SK-N-SH (cell line): ENCODE measurements around the gene FBXO34. TPM values are rescaled to one million over a fixed set of nuclear protein-coding genes. Genes with fewer than 3 reads are reported as not detected.

Source experiments
- CTCF ChIA-PET: fragments of 300-600, 350-600 bp; formaldehyde crosslinking; extraction: SDS; loops from one replicate; lab custom pipeline; 2021; lab: Yijun Ruan, JAX
- POLR2A ChIA-PET: fragments of 350-600 bp; sonication (Branson Sonifier 250); formaldehyde crosslinking; extraction: SDS; loops from one replicate; lab custom pipeline; 2020; ENCODE audit warnings: antibody characterized with exemption, inconsistent platforms; lab: Yijun Ruan, JAX
- DNase-seq: peaks from one replicate; pipeline ENCODE4 v3.0.0; 2012
- H2AFZ ChIP-seq: fragments of 200-600 bp; sonication (generic); 2 replicates; pipeline ENCODE4 v1.8.1; 2016; ENCODE audit warnings: antibody characterized with exemption, mild to moderate bottlenecking, low read depth
- H3F3A ChIP-seq: fragments of 200-600 bp; sonication (generic); replicated peaks from 2 replicates; pipeline ENCODE3; 2016; ENCODE audit warnings: antibody characterized with exemption, mild to moderate bottlenecking; ENCODE audit not compliant: insufficient read depth
- H3K27ac ChIP-seq, 2 experiments: fragments of 200-500 bp in 1 of 2; fragments of 200-600 bp in 1 of 2; sonication (Bioruptor generic) in 1 of 2; sonication (generic), shearing (Covaris generic) in 1 of 2; 2 replicates each; pipeline versions ENCODE4 v1.5.1 to v1.6.1; 2014 to 2016; ENCODE audit warnings: low read depth in 2 of 2, inconsistent platforms in 1 of 2, low read length in 1 of 2, mild to moderate bottlenecking in 1 of 2, mixed read lengths in 1 of 2
- H3K27me3 ChIP-seq: fragments of 200-600 bp; sonication (generic), shearing (Covaris generic); 2 replicates; pipeline ENCODE4 v1.6.1; 2016; ENCODE audit warnings: mixed run types; ENCODE audit not compliant: insufficient read depth
- H3K36me3 ChIP-seq, 2 experiments: fragments of 200-500 bp in 1 of 2; fragments of 200-600 bp in 1 of 2; sonication (Bioruptor generic) in 1 of 2; sonication (generic) in 1 of 2; replicated peaks in 1 of 2; 2 replicates each; pipeline versions ENCODE3 to v1.5.1; 2014 to 2016; ENCODE audit warnings: low read length in 1 of 2, mild to moderate bottlenecking in 1 of 2; ENCODE audit not compliant: insufficient read depth in 2 of 2, control insufficient read depth in 1 of 2
- H3K4me1 ChIP-seq, 2 experiments: fragments of 200-500 bp in 1 of 2; fragments of 200-600 bp in 1 of 2; sonication (Bioruptor generic) in 1 of 2; sonication (generic), shearing (Covaris generic) in 1 of 2; 2 replicates each; pipeline versions ENCODE4 v1.5.1 to v1.6.1; 2014 to 2016; ENCODE audit warnings: low read depth in 1 of 2, low read length in 1 of 2, mixed run types in 1 of 2; ENCODE audit not compliant: insufficient read depth in 2 of 2, control insufficient read depth in 1 of 2
- H3K4me2 ChIP-seq: fragments of 200-600 bp; sonication (generic), shearing (Covaris generic); 2 replicates; pipeline ENCODE4 v1.6.1; 2017; ENCODE audit warnings: mixed run types
- H3K4me3 ChIP-seq, 2 experiments: fragments of 200-500 bp in 1 of 2; fragments of 200-600 bp in 1 of 2; sonication (Bioruptor generic) in 1 of 2; sonication (generic), shearing (Covaris generic) in 1 of 2; 2 replicates each; pipeline versions ENCODE4 v1.5.1 to v1.8.1; 2014 to 2016; ENCODE audit warnings: low read depth in 2 of 2, inconsistent platforms in 1 of 2, low read length in 1 of 2, mild to moderate bottlenecking in 1 of 2, mixed read lengths in 1 of 2, moderate library complexity in 1 of 2
- H3K79me2 ChIP-seq: fragments of 200-600 bp; sonication (generic); 2 replicates; pipeline ENCODE4 v1.8.1; 2017; ENCODE audit warnings: mild to moderate bottlenecking; ENCODE audit not compliant: insufficient read depth
- H3K9ac ChIP-seq: fragments of 200-600 bp; sonication (generic); 2 replicates; pipeline ENCODE4 v1.6.1; 2017; ENCODE audit warnings: mixed run types
- H3K9me2 ChIP-seq: fragments of 200-600 bp; sonication (generic); 2 replicates; pipeline ENCODE4 v1.6.1; 2017; ENCODE audit warnings: mixed run types
- H3K9me3 ChIP-seq: fragments of 200-600 bp; sonication (generic); 2 replicates; pipeline ENCODE4 v1.6.1; 2017; ENCODE audit warnings: mixed run types, mild to moderate bottlenecking, moderate library complexity
- H4K20me1 ChIP-seq: fragments of 200-600 bp; sonication (generic); 2 replicates; pipeline ENCODE4 v1.6.1; 2017; ENCODE audit warnings: mild to moderate bottlenecking, mixed run types; ENCODE audit not compliant: insufficient read depth
- EZH2phosphoT487 ChIP-seq: fragments of 200-600 bp; sonication (generic); IDR thresholded peaks from 2 replicates; pipeline ENCODE4 v1.6.1; 2017; ENCODE audit warnings: low read depth, mixed run types, mild to moderate bottlenecking, antibody characterized with exemption, moderate library complexity, borderline replicate concordance
- FOXM1 ChIP-seq: IDR thresholded peaks from 2 replicates; pipeline ENCODE4 v1.4.0; 2012; ENCODE audit warnings: low read depth, mild to moderate bottlenecking
- IRF3 ChIP-seq: fragments of 150-350 bp; IDR thresholded peaks from 2 replicates; pipeline ENCODE4 v1.6.1; 2016; ENCODE audit warnings: mild to moderate bottlenecking, low read depth, low read length
- JUND ChIP-seq: IDR thresholded peaks from 2 replicates; pipeline ENCODE4 v1.4.0; 2012
- MEF2A ChIP-seq: IDR thresholded peaks from 2 replicates; pipeline ENCODE4 v1.4.0; 2012; ENCODE audit warnings: low read depth, borderline replicate concordance
- RFX5 ChIP-seq: IDR thresholded peaks from 2 replicates; pipeline ENCODE4 v1.6.1; 2012; ENCODE audit warnings: mild to moderate bottlenecking, improper control_type of control experiment, low read length
- SIN3A ChIP-seq: IDR thresholded peaks from 2 replicates; pipeline ENCODE4 v1.6.1; 2012; ENCODE audit warnings: low read depth, mild to moderate bottlenecking, low read length, moderate library complexity, borderline replicate concordance
- SMC3 ChIP-seq: IDR thresholded peaks from 2 replicates; pipeline ENCODE4 v1.6.1; 2012; ENCODE audit warnings: low read depth, low read length, improper control_type of control experiment
- TEAD4 ChIP-seq: IDR thresholded peaks from 2 replicates; pipeline ENCODE4 v1.4.0; 2012; ENCODE audit warnings: mild to moderate bottlenecking, borderline replicate concordance; ENCODE audit not compliant: insufficient read depth
- USF1 ChIP-seq: IDR thresholded peaks from 2 replicates; pipeline ENCODE4 v1.4.0; 2012; ENCODE audit warnings: low read depth, borderline replicate concordance
- USF2 ChIP-seq: fragments of 150-350 bp; IDR thresholded peaks from 2 replicates; pipeline ENCODE4 v1.6.1; 2017; ENCODE audit warnings: antibody characterized with exemption, low read length, low read depth, borderline replicate concordance
- WGBS: methylation state at CpG from one replicate; pipeline ENCODE4 v1.1.6; 2017; ENCODE audit warnings: low lambda C conversion rate; 5-methylcytosine and 5-hydroxymethylcytosine counted together
- polyA plus RNA-seq, 3 experiments: library from polyadenylated mRNA; depleted of rRNA; stranded (reverse); fragments of >200 nt; gene quantifications; 2 replicates each; pipeline ENCODE4 v1.2.3, GENCODE V29; 2012

Gene FBXO34
- polyA plus RNA-seq, 1 of the 3 experiments (the other 2 are of a cell fraction): 10.0 TPM

DNA sequence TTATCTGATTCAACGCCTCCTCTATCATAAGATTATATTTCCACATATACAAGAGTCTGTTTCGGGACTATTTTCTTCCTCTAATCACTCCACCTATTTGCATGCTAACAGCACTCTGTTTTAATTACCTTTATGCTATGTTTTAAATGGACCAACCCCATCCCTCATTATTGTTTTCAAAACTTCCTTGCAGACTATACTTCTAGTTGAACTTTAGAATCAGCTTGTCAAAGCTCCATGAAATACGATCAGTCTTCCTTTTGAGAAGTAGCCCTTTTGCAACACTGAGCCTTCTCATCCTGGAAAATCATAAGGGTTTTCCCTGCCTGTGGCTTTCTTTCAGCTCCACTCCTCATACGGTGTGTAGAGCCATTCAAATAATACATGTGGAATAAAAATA, 103.5 kb downstream of the FBXO34 start:
- Histone ChIP-seq H3K4me1 (no peaks in the 10 kb centered on the region), H4K20me1 (no peaks in the 10 kb centered on the region), H3K27ac (no peak overlapping the region), H3F3A (no peaks in the 10 kb centered on the region), H3K4me2 (no peak overlapping the region), H3K9ac (no peak overlapping the region), H3K79me2 (no peaks in the 10 kb centered on the region), H3K27me3 (no peaks in the 10 kb centered on the region), H3K36me3 (peaks cover 17 to 23% of the 10 kb centered on the region in 2 experiments), H3K9me3 (no peaks in the 10 kb centered on the region), H3K4me3 (no peak overlapping the region), H3K9me2 (no peaks in the 10 kb centered on the region), H2AFZ (no peak overlapping the region)
- ChIA-PET POLR2A (interaction anchor here (0.6 kb wide), 1 partner anchor 903 kb away, joined by 4 read pairs; no protein-coding TSS in a partner anchor), CTCF (interaction anchor here (3.5 kb wide), 1 partner anchor 20 kb away, joined by 18 read pairs; no protein-coding TSS in a partner anchor)
- TF ChIP-seq JUND: no peak
- DNase-seq: no peak
- WGBS: 95% methylated on average over 4 of the region's 4 CpGs

GRCh38 chr14:55377236-55377635, 106.0 kb downstream of the FBXO34 start:
- H3K36me3 ChIP-seq: peaks cover 20 to 37% of the 10 kb centered on the region in 2 experiments
- POLR2A ChIA-PET: no interaction called here
- no peak overlapping the region for H3K27ac ChIP-seq
- CTCF ChIA-PET: interaction anchor here (3.5 kb wide), 1 partner anchor 22 kb away, joined by 18 read pairs; no protein-coding TSS in a partner anchor
- H3K79me2 ChIP-seq: no peaks in the 10 kb centered on the region
- H3F3A ChIP-seq: no peaks in the 10 kb centered on the region
- 100% methylated on average over 5 of the region's 5 CpGs for WGBS
- no peak for TF ChIP-seq RFX5
- no peak for TF ChIP-seq TEAD4
- no peak for TF ChIP-seq USF2
- no peak for TF ChIP-seq SMC3
- TF ChIP-seq JUND: no peak
- TF ChIP-seq MEF2A: no peak
- no peak for TF ChIP-seq EZH2phosphoT487
- no peak for TF ChIP-seq FOXM1
- no peak for TF ChIP-seq USF1
- no peak for TF ChIP-seq SIN3A
- TF ChIP-seq IRF3: no peak
- DNase-seq: no peak
- no peaks in the 10 kb centered on the region for H3K9me2 ChIP-seq
- no peaks in the 10 kb centered on the region for H3K4me1 ChIP-seq
- no peaks in the 10 kb centered on the region for H4K20me1 ChIP-seq
- no peak overlapping the region for H3K4me3 ChIP-seq
- no peak overlapping the region for H3K9ac ChIP-seq
- no peaks in the 10 kb centered on the region for H3K27me3 ChIP-seq
- H3K4me2 ChIP-seq: no peak overlapping the region
- H3K9me3 ChIP-seq: no peaks in the 10 kb centered on the region
- H2AFZ ChIP-seq: no peak overlapping the region
